Bronchial epithelial cell (primary cell): ENCODE measurements around the gene CCL27. TPM values are rescaled to one million over a fixed set of nuclear protein-coding genes. Genes with fewer than 3 reads are reported as not detected.

Experiments used
- DNase-seq: peaks from one replicate; pipeline ENCODE4 v3.0.0-alpha.2; 2010; ENCODE audit warnings: low read depth
- FAIRE-seq: peaks from 2 replicates; lab custom pipeline; 2011; peaks lifted over from hg19 to GRCh38; lab: Jason Lieb, UNC
- H3K27me3 ChIP-seq: 2 replicates; pipeline ENCODE4 v1.5.1; 2011; ENCODE audit warnings: low read length; ENCODE audit not compliant: control insufficient read depth, insufficient read depth
- H3K36me3 ChIP-seq: 2 replicates; pipeline ENCODE4 v1.5.1; 2011; ENCODE audit warnings: low read length; ENCODE audit not compliant: control insufficient read depth, insufficient read depth
- H3K4me3 ChIP-seq: 2 replicates; pipeline ENCODE4 v1.5.1; 2011; ENCODE audit warnings: mild to moderate bottlenecking, low read depth, low read length, control low read depth
- CTCF ChIP-seq: IDR thresholded peaks from 2 replicates; pipeline ENCODE4 v1.5.1; 2011; ENCODE audit warnings: mild to moderate bottlenecking, moderate library complexity, low read length, control low read depth, inconsistent platforms; ENCODE audit not compliant: insufficient read depth, severe bottlenecking
- total RNA-seq: library from RNA; depleted of rRNA; stranded (reverse); fragments of >200 nt; gene quantifications from 2 replicates; pipeline ENCODE4 v1.2.1, GENCODE V29; 2014

The CCL27 gene
- total RNA-seq, result 0.26 TPM in 1 of 2 replicates, not detected in the other

DNA sequence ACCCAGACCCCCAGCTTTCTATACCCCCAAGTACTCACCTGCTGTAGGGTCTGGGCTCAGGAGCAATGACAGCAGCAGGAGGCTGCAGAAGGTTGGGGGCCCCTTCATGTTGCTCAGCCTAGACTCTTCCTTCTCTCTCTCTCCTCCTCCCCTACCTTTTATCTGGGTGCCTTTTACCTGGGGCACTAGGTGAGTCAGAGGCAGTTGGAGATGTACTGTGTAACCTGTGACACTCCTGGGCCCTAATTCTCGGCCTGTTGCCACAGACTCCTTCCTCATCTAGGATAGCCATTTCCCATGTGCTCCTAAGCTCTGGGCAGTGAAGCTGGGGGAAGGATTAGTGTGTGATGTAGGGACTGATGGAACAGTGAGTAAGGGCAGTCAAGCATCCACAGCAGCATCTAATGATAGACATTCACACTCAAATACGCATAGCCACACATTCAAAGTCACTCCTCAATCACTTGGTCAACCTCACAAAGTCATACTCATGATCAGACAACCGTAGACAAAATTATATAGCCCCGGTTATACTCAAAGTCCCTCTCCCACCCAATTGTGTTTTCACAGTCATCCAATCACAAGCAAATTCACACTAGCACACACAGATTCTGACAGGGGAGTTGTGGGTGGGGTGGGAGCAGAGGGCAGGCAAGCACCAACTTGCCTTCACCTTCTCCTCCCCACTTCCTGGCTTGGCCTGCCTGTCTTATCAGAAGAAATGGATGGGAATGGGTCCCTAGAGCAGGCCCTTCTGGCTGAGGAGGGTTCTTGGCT, at the start of gene CCL27:
Gene CCL27, minus strand, starts transcription at position 132 of the 777 bp plus-strand sequence. Its CDS starts 24 bp downstream, at position 108.
- Histone ChIP-seq H3K27me3 (no peaks in the 10 kb centered on the region), H3K4me3 (no peak within 1 kb of the TSS), H3K36me3 (no peaks in the 10 kb centered on the region)
- DNase-seq (peak; percentile 80), FAIRE-seq (no peak)
- TF ChIP-seq CTCF, result no peak

DNA sequence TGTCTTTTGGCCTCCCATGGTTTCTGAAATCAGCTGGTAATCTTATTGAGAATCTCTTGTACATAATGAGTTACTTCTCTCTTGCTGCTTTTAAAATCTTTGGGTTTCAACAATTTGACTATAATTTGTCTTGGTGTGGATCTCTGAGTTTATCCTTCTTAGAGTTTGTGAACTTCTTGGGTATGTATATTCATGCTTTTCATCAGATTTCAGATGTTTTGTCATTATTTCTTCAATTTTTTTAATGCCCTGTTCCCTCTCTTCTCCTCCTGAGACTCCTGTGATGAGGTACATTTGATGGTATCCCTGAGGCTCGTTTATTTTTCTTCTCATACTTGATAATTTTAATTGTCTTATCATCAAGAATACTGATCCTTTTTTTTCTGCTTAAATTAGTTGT, 49.7 kb upstream of the CCL27 start:
- FAIRE-seq, result no peak

DNA sequence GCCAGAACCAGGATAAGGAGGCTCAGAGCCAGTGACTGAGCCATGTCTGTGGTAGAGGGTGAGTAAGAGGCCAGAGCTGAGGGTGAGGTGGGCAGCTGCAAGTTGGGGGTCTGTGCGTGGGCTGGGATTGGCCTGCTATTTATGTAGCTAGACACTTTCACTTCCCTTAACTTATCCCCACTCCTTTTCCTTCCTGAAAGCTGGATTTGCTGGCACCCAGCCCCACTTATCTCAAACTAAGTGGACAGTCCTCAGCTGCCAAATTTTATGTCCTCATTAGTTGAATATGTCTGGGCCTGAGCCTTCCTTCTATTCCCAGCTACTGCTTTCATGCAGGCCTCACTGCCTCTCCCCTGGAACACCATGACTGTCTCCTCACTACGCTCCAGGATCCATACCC, 47.6 kb upstream of the CCL27 start, which contains the start of gene CCL21:
Gene CCL21, minus strand, starts transcription at position 114 of the 400 bp plus-strand sequence. Its CDS starts 70 bp downstream, at position 44.
- FAIRE-seq (no peak), DNase-seq (no peak)
- H3K4me3 ChIP-seq, result no peak within 1 kb of the TSS
- H3K36me3 ChIP-seq, result no peaks in the 10 kb centered on the region
- H3K27me3 ChIP-seq, result no peaks in the 10 kb centered on the region
- no peak for TF ChIP-seq CTCF

More for the DNA sequence above, 49.7 kb upstream of the CCL27 start:
- TF ChIP-seq CTCF, result no peak
- Histone ChIP-seq H3K4me3 (no peak overlapping the region), H3K27me3 (no peaks in the 10 kb centered on the region), H3K36me3 (no peaks in the 10 kb centered on the region)
- DNase-seq, result no peak

GRCh38 chr9:34709196-34709978, 46.9 kb upstream of the CCL27 start:
- FAIRE-seq (no peak), DNase-seq (no peak)
- TF ChIP-seq CTCF, result no peak
- no peak overlapping the region for H3K4me3 ChIP-seq
- no peaks in the 10 kb centered on the region for H3K36me3 ChIP-seq
- no peaks in the 10 kb centered on the region for H3K27me3 ChIP-seq

- DNase-seq, result no peak
- no peak overlapping the region for H3K4me3 ChIP-seq
- no peaks in the 10 kb centered on the region for H3K27me3 ChIP-seq
- no peak for TF ChIP-seq CTCF
- no peaks in the 10 kb centered on the region for H3K36me3 ChIP-seq
- no peak for FAIRE-seq
Observed at GRCh38 chr9:34707130-34707529, 44.7 kb upstream of the CCL27 start.
